ENCODE data around the gene TECTB. TPM values are rescaled to one million over a fixed set of nuclear protein-coding genes. Genes with fewer than 3 reads are reported as not detected.
A peak's percentile ranks its signal among the peaks of the same experiment; 100 is the strongest.

TECTB gene
- total RNA-seq, 3 donors from 2014 or later = not detected

DNA sequence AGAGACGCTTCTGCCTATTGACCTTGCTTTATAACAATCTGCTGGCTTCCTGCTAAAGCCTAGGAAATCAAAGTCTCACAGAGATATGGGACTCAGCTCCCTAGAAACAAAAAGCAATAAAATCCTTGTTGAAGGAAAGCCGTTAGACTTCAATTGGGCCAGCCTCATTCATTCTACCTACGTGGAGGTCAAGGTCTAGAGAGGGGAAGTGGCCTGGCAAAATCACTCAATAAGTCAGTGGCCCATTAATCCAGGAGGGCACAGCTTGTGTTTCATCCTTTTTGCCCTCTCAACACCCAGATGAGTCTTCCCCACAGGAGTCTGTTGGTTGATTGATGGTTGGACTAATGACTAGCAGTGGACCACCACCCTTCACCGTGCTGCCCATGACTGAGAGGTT lies 50.3 kb downstream of the TECTB start:
- Histone ChIP-seq H3K9me3 (no peaks in the 10 kb centered on the region), H3K4me3 (no peak overlapping the region), H3K36me3 (ENCODE audit: low read depth) (no peaks in the 10 kb centered on the region), H3K4me1 (ENCODE audit: low read depth) (peaks cover 42% of the 10 kb centered on the region)
- DNase-seq (peak in 1 of 3 donors; percentile 55), ATAC-seq (peak; percentile 60)
- TF ChIP-seq, protein P1, sequence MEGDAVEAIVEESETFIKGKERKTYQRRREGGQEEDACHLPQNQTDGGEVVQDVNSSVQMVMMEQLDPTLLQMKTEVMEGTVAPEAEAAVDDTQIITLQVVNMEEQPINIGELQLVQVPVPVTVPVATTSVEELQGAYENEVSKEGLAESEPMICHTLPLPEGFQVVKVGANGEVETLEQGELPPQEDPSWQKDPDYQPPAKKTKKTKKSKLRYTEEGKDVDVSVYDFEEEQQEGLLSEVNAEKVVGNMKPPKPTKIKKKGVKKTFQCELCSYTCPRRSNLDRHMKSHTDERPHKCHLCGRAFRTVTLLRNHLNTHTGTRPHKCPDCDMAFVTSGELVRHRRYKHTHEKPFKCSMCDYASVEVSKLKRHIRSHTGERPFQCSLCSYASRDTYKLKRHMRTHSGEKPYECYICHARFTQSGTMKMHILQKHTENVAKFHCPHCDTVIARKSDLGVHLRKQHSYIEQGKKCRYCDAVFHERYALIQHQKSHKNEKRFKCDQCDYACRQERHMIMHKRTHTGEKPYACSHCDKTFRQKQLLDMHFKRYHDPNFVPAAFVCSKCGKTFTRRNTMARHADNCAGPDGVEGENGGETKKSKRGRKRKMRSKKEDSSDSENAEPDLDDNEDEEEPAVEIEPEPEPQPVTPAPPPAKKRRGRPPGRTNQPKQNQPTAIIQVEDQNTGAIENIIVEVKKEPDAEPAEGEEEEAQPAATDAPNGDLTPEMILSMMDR (IDR thresholded peaks at IDR 0.05) = no peak
- intact Hi-C loops (cut with DNase I, micrococcal nuclease) = no loop called here

DNA sequence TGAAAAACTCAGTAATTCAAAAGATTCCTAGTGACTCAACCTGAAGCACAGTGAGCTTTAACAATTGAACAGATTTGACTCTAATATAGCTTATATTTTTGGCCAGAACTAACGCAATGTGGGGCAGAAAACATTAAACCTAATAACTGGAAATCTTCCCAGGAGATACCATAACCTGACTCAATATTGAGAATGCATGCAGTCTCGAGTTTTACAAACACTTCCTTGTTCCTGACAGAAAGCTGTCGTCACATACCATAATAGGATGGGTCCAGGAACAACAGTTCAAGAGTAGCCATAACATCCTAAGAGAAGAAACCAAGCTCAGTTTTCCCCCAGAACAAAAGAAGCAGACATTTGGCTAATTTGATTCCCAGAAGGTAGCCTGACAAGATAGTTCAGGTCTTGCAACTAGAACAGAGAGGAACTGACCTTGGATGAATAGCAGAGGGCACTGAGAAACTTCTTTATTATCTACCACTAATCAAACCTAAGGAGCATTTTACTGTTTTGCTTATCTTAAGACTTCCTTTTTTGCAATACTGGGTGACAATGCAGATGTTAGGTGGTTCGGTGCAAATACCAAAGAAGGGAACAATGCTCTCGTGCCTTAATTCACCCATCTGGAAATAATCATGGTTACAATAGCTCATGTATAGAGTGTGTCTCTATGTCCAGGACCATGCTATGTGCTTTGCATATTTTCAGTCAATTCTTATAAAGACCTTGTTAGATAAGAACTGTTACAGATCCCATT lies 52.1 kb downstream of the TECTB start:
- peak; percentile 66 for ATAC-seq

DNA sequence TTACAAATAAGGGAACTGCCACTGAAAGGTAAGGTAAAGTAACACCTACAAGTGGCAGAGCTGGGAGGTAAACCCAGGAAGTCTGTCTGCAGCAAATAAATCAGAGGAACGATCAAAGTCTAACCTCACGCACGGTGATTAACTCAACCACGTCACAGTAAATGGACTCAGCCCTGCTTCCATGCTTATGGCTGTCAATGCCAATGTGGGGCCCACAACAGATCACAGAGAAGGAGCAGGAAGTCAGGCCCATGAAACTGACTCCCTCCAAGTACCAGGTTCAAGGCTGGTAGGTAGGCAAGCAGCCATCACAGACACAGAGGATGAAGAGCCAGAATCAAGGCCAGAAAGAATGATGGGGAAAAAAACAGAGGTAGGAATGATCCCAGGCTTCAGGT lies 52.7 kb downstream of the TECTB start:
- DNase-seq (peak in 2 of 3 donors; percentile 53 to 80), ATAC-seq (peak; percentile 81)
- intact Hi-C loops (cut with DNase I, micrococcal nuclease) = no loop called here
- TF ChIP-seq, protein P1 (IDR thresholded peaks at IDR 0.05) = no peak
- Histone ChIP-seq H3K4me1 (ENCODE audit: low read depth) (peaks cover 39% of the 10 kb centered on the region), H3K9me3 (no peaks in the 10 kb centered on the region), H3K36me3 (ENCODE audit: low read depth) (no peaks in the 10 kb centered on the region), H3K4me3 (no peak overlapping the region)

More for the DNA sequence above, 52.1 kb downstream of the TECTB start:
- intact Hi-C loops (cut with DNase I, micrococcal nuclease) = no loop called here
- no peak for DNase-seq
- TF ChIP-seq, protein P1 (IDR thresholded peaks at IDR 0.05) = no peak
- no peak overlapping the region for H3K4me3 ChIP-seq
- no peaks in the 10 kb centered on the region for H3K9me3 ChIP-seq
- peaks cover 42% of the 10 kb centered on the region for H3K4me1 ChIP-seq (ENCODE audit: low read depth)
- no peaks in the 10 kb centered on the region for H3K36me3 ChIP-seq (ENCODE audit: low read depth)

DNA sequence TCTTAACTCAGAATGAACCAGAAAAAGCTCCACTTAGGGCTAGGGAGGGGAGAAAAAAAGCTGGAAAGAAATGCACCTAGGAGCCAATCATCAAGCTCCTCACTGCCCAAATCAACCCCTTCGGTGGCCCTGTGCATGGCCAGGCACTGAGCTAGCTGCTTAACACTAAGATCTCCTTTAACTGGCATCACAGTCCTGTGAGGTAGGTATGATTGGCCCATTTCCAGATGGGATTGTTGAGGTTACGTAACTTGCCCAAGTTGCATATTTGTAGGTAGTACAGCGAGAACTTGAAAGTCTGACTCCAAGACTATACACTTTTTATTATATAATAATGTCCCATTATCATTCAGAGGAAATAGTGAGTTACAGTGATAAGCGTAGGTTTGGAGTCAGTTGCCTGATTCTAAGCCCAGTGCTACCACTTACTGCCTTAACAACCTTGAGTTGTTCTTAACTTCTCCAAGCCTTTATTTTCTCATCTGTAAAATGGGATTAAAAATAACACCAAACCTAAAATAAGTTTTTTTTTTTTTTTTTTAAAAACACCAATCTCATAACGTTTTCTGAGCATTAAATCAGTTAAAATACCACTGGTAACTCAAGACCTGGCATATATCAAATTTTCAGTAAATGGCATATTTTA lies 53.5 kb downstream of the TECTB start:
- ATAC-seq (peak; percentile 44), DNase-seq (peak in 1 of 3 donors; percentile 59)
- intact Hi-C loops (cut with DNase I, micrococcal nuclease) = no loop called here
- H3K4me1 ChIP-seq (ENCODE audit: low read depth) = peaks cover 33% of the 10 kb centered on the region
- H3K4me3 ChIP-seq = no peak overlapping the region
- TF ChIP-seq, protein P1 (IDR thresholded peaks at IDR 0.05) = no peak
- no peaks in the 10 kb centered on the region for H3K36me3 ChIP-seq (ENCODE audit: low read depth)
- H3K9me3 ChIP-seq = no peaks in the 10 kb centered on the region

DNA sequence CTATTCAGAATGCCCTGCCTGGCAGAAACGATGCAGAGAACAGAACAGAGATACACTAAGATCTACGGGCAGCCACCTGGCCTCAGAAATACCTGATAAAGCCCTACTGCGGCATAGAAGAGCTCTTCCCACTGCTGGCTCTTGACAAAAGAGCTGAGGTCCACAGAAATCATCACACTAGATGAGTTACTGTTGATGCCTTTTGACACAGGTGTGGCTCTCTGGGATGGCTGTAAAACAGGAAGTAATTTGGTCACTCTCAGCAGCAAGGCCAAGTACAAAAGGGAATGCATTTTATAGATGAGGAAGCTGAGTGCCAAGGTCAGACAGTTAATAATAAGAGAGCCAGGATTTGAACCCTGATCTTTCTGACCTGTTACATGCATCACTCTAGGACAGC lies 55.8 kb downstream of the TECTB start:
- Histone ChIP-seq H3K4me3 (no peak overlapping the region), H3K4me1 (ENCODE audit: low read depth) (peaks cover 17% of the 10 kb centered on the region), H3K36me3 (ENCODE audit: low read depth) (no peaks in the 10 kb centered on the region), H3K9me3 (no peaks in the 10 kb centered on the region)
- ATAC-seq = peak; percentile 72
- intact Hi-C loops (cut with DNase I, micrococcal nuclease) = no loop called here
- TF ChIP-seq, protein P1 (IDR thresholded peaks at IDR 0.05) = no peak
- peak in 1 of 3 donors; percentile 61 for DNase-seq

All from mucosa of descending colon (tissue), 3 donors.